Thyroid gland (tissue), 4 donors: Measurements from ENCODE around the gene CCL21.

Source experiments
- POLR2A ChIP-seq, 2 donors: fragments of 450-650 bp; IDR thresholded peaks; one replicate each; pipeline ENCODE4 v1.6.1; 2017; ENCODE audit warnings: antibody characterized with exemption in 2 of 2, mild to moderate bottlenecking in 2 of 2, moderate library complexity in 1 of 2
- TF ChIP-seq, protein P1 (sequence below), 6 experiments: fragments of 200-600 bp in 3 of 6; fragments of 450-650 bp in 3 of 6; sonication (generic) in 3 of 6; IDR thresholded peaks; one replicate each; pipeline ENCODE4 v1.5.1; 2016 to 2019; ENCODE audit warnings: antibody characterized with exemption in 6 of 6, mild to moderate bottlenecking in 2 of 6, inconsistent platforms in 1 of 6, moderate library complexity in 1 of 6

DNA sequence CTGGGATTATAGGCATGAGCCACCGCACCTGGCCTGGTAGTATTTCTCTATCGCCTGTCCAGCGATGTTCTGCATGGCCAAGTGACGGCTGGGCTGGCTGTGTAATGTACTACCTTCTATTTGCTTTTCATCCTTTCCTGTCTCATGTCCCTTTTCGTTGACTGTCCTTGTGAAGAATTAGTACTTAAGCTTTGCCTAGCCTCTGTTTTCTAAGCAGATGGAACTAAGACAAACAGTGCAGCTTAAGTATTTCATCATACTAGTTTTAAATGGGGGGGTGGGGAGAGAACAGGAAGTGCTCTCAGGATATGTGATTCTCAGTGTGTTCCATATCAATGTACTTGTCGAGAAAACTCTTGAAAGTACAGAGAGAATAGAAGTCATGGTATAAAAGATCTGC is 31.7 kb upstream of the CCL21 start:
- TF ChIP-seq, protein P1, sequence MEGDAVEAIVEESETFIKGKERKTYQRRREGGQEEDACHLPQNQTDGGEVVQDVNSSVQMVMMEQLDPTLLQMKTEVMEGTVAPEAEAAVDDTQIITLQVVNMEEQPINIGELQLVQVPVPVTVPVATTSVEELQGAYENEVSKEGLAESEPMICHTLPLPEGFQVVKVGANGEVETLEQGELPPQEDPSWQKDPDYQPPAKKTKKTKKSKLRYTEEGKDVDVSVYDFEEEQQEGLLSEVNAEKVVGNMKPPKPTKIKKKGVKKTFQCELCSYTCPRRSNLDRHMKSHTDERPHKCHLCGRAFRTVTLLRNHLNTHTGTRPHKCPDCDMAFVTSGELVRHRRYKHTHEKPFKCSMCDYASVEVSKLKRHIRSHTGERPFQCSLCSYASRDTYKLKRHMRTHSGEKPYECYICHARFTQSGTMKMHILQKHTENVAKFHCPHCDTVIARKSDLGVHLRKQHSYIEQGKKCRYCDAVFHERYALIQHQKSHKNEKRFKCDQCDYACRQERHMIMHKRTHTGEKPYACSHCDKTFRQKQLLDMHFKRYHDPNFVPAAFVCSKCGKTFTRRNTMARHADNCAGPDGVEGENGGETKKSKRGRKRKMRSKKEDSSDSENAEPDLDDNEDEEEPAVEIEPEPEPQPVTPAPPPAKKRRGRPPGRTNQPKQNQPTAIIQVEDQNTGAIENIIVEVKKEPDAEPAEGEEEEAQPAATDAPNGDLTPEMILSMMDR (IDR thresholded peaks at IDR 0.05): no peak
- TF ChIP-seq POLR2A (IDR thresholded peaks at IDR 0.05): no peak
